A673 (cell line): ENCODE results near the gene PGK2. TPM values are rescaled to one million over a fixed set of nuclear protein-coding genes. Genes with fewer than 3 reads are reported as not detected.
"Not testable (repeated sequence)": the region's sequence is repeated elsewhere in the genome, so short reads cannot be mapped to it uniquely, and the experiment has no call there.

Experiments
- BruUV-seq: library from RNA; stranded (reverse); fragments of 400-500 nt; replicated peaks from 2 replicates; lab custom pipeline; 2021; lab: Mats Ljungman, UMichigan
- CTCF ChIA-PET: fragments of 300-600 bp; sonication (Branson Sonifier 250); formaldehyde crosslinking; loops from one replicate; lab custom pipeline; 2022; ENCODE audit warnings: antibody characterized with exemption; lab: Charles Lee
- POLR2A ChIA-PET: fragments of 300-600 bp; sonication (Branson Sonifier 250); formaldehyde crosslinking; loops from one replicate; lab custom pipeline; 2022; ENCODE audit warnings: antibody characterized with exemption; ENCODE audit not compliant: low non-redundant PET; lab: Charles Lee
- DNase-seq: peaks from one replicate; pipeline ENCODE4 v3.0.0-alpha.2; 2015; ENCODE audit warnings: low spot score
- H3K27ac ChIP-seq: fragments of 200-600 bp; sonication (generic); 2 replicates; pipeline ENCODE4 v1.5.1; 2016; ENCODE audit warnings: mixed run types, low read depth, mild to moderate bottlenecking, mixed read lengths, antibody characterized with exemption, low read length; ENCODE audit not compliant: poor library complexity, severe bottlenecking
- H3K27me3 ChIP-seq: fragments of 200-600 bp; sonication (generic); replicated peaks from 2 replicates; pipeline ENCODE4 v1.6.1; 2017; ENCODE audit warnings: mixed run types, low read depth, mild to moderate bottlenecking, mixed read lengths, antibody characterized with exemption, low read length; ENCODE audit not compliant: insufficient read depth, poor library complexity
- H3K36me3 ChIP-seq: fragments of 200-600 bp; sonication (generic); 2 replicates; pipeline ENCODE4 v1.6.1; 2016; ENCODE audit warnings: mixed run types, mild to moderate bottlenecking, mixed read lengths, antibody characterized with exemption, low read length; ENCODE audit not compliant: insufficient read depth, poor library complexity, severe bottlenecking
- H3K4me1 ChIP-seq: fragments of 200-600 bp; sonication (generic); 2 replicates; pipeline ENCODE4 v1.6.1; 2017; ENCODE audit warnings: mixed run types, mild to moderate bottlenecking, mixed read lengths, antibody characterized with exemption, low read length; ENCODE audit not compliant: insufficient read depth, poor library complexity, severe bottlenecking
- H3K4me3 ChIP-seq: fragments of 200-600 bp; sonication (generic); 2 replicates; pipeline ENCODE4 v1.5.1; 2016; ENCODE audit warnings: low read depth, mixed run types, mild to moderate bottlenecking, mixed read lengths, low read length; ENCODE audit not compliant: poor library complexity, severe bottlenecking
- H3K9me3 ChIP-seq: fragments of 200-600 bp; sonication (generic); 2 replicates; pipeline ENCODE4 v1.6.1; 2016; ENCODE audit warnings: mixed run types, low read depth, mild to moderate bottlenecking, mixed read lengths, antibody characterized with exemption, low read length; ENCODE audit not compliant: poor library complexity, severe bottlenecking
- CTCF ChIP-seq: fragments of 300-800, 200-600 bp; sonication (generic); conservative IDR thresholded peaks from 2 replicates; pipeline ENCODE4 v1.5.1; 2017; ENCODE audit warnings: low read depth, mild to moderate bottlenecking, antibody characterized with exemption, low read length, moderate library complexity, mixed read lengths
- EZH2 ChIP-seq: fragments of 200-600 bp; sonication (generic); IDR thresholded peaks from 2 replicates; pipeline ENCODE4 v1.6.1; 2017; ENCODE audit warnings: borderline replicate concordance, low read depth, mild to moderate bottlenecking, mixed read lengths, antibody characterized with exemption, low read length; ENCODE audit not compliant: poor library complexity, severe bottlenecking
- intact Hi-C: fragments of 100-400 bp; cut with micrococcal nuclease; formaldehyde crosslinking; loops from one replicate; pipeline ENCODE4 v1.10.0; 2022; ENCODE audit not compliant: unreplicated experiment
- total RNA-seq: library from RNA; stranded (reverse); gene quantifications from 2 replicates; pipeline ENCODE4 v1.2.3, GENCODE V29; 2021

The PGK2 gene
- total RNA-seq, 1 experiment from 2014 or later = not detected

GRCh38 chr6:49799090-49799489 is 12.0 kb upstream of the PGK2 start:
- ChIA-PET CTCF (no interaction called here), POLR2A (no interaction called here)
- BruUV-seq = no TSS peak

GRCh38 chr6:49796842-49797455 is 9.9 kb upstream of the PGK2 start:
- DNase-seq, H3K9me3 ChIP-seq, H3K36me3 ChIP-seq, intact Hi-C loops, POLR2A ChIA-PET, BruUV-seq, H3K4me3 ChIP-seq, H3K4me1 ChIP-seq, H3K27me3 ChIP-seq, H3K27ac ChIP-seq, CTCF ChIA-PET: not testable (repeated sequence)

More at GRCh38 chr6:49799090-49799489, 12.0 kb upstream of the PGK2 start:
- Histone ChIP-seq H3K27ac (no peak overlapping the region), H3K36me3 (no peaks in the 10 kb centered on the region), H3K4me3 (no peak overlapping the region), H3K9me3 (no peaks in the 10 kb centered on the region), H3K4me1 (no peaks in the 10 kb centered on the region), H3K27me3 (no peaks in the 10 kb centered on the region)
- intact Hi-C loops = no loop called here
- TF ChIP-seq EZH2 = no peak
- TF ChIP-seq CTCF = no peak
- no peak for DNase-seq

GRCh38 chr6:49790341-49790740 is 3.3 kb upstream of the PGK2 start:
- H3K27me3 ChIP-seq = no peaks in the 10 kb centered on the region
- no peak for DNase-seq
- H3K36me3 ChIP-seq = no peaks in the 10 kb centered on the region
- no peak overlapping the region for H3K4me3 ChIP-seq
- no peak overlapping the region for H3K27ac ChIP-seq
- BruUV-seq = no TSS peak
- no peak for TF ChIP-seq CTCF
- no peak for TF ChIP-seq EZH2
- CTCF ChIA-PET = no interaction called here
- intact Hi-C loops = no loop called here
- POLR2A ChIA-PET = no interaction called here
- H3K9me3 ChIP-seq = no peaks in the 10 kb centered on the region
- H3K4me1 ChIP-seq = no peaks in the 10 kb centered on the region

GRCh38 chr6:49784272-49784671 is 2.8 kb downstream of the PGK2 start:
- Histone ChIP-seq H3K4me1 (no peaks in the 10 kb centered on the region), H3K27ac (no peak overlapping the region), H3K9me3 (no peaks in the 10 kb centered on the region), H3K4me3 (no peak overlapping the region), H3K36me3 (no peaks in the 10 kb centered on the region), H3K27me3 (no peaks in the 10 kb centered on the region)
- ChIA-PET CTCF (no interaction called here), POLR2A (no interaction called here)
- no TSS peak for BruUV-seq
- intact Hi-C loops = no loop called here
- no peak for TF ChIP-seq EZH2
- TF ChIP-seq CTCF = no peak
- DNase-seq = no peak
